Peyer's patch (tissue), 4 donors: ENCODE results near the gene TSPOAP1.

Experiments used
- CTCF ChIP-seq, 6 experiments: fragments of 450-650 bp in 4 of 6; fragments of 200-600 bp in 2 of 6; sonication (generic) in 1 of 6; IDR thresholded peaks; one replicate each; pipeline ENCODE4 v1.5.1; 2017 to 2019; ENCODE audit warnings: antibody characterized with exemption in 6 of 6, mild to moderate bottlenecking in 3 of 6, moderate library complexity in 1 of 6
- POLR2A ChIP-seq, 2 donors: fragments of 450-650 bp; IDR thresholded peaks; one replicate each; pipeline ENCODE4 v1.5.1; 2017; ENCODE audit warnings: antibody characterized with exemption in 2 of 2, mild to moderate bottlenecking in 2 of 2, moderate library complexity in 2 of 2

- no peak for TF ChIP-seq CTCF (IDR thresholded peaks at IDR 0.05)
- no peak for TF ChIP-seq POLR2A (IDR thresholded peaks at IDR 0.05)
Measured at GRCh38 chr17:58377093-58377601, 48.6 kb upstream of the TSPOAP1 start.
